ENCODE measurements around the gene TAF1D.
A peak's percentile ranks its signal among the peaks of the same experiment; 100 is the strongest.
"Not testable (repeated sequence)": the region's sequence is repeated elsewhere in the genome, so short reads cannot be mapped to it uniquely, and the experiment has no call there.

TAF1D gene

GRCh38 chr11:93747122-93747521 lies 5.8 kb upstream of the TAF1D start:
- no peak for DNase-seq (ENCODE audit: low read depth)

DNA sequence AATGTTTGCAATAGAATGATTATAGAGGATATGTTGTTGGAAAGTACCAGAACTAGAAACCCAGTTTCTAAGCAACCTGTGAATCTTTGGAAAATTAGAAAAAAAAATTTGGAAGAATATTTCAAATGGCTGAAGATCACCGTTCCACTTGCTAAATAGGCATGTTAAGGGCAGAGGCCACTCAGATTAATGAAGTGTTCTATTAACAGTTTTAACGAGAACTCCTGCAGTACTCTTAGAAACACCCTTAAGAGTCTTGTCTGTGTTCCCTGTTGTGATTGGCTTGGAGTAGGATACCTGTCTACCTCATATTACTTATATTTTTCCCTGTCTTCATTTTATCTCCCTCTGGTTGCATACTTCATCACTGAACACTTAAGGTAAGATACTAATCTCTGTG lies 4.8 kb upstream of the TAF1D start:
- no peak for DNase-seq (ENCODE audit: low read depth)

GRCh38 chr11:93745005-93745755 lies 3.9 kb upstream of the TAF1D start:
- not testable (repeated sequence) for DNase-seq (ENCODE audit: low read depth)

- DNase-seq (ENCODE audit: low read depth), result no peak
Observed at GRCh38 chr11:93744669-93745004, 3.3 kb upstream of the TAF1D start.

DNA sequence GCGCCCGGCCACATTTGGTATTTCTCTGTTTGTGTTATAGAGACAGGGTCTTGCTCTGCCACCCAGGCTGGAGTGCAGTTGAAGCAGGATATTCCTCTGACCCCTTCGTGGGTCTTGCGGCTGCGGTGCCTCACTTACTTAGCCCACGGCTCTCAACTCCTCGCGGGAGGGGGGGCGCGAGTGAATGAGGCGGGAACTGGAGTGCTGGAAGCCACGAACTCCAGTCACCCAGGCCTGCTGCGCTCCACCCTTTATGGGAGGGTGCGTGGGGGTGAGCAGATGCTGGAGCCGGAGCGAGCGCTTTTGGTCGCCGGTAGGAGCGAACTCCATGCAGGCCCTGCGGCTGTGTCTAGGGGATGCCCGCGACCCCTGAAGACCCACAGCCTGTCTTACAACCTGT lies 2.0 kb upstream of the TAF1D start:
- DNase-seq (ENCODE audit: low read depth), result no peak

DNA sequence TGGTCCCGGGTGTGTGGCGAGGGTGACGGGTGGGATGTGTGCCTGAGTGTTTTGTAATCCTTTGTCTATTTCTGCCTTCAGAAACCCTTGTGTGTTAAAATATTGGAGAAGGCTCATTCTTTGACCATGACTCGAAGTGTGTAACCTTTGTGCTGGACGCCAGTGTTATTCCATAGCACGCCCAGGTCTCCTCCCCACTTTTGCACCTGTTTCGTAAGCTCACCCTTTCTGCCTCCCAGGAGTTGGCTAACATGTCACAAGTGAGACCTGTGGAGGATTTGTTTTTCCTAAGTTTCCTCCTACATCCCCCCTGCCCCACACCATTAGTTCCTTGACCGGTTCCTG lies 559 bp upstream of the TAF1D start:
- DNase-seq (ENCODE audit: low read depth), result no peak

GRCh38 chr11:93740730-93741093 lies 583 bp downstream of the TAF1D start:
- DNase-seq (ENCODE audit: low read depth), result peak; percentile 35

DNA sequence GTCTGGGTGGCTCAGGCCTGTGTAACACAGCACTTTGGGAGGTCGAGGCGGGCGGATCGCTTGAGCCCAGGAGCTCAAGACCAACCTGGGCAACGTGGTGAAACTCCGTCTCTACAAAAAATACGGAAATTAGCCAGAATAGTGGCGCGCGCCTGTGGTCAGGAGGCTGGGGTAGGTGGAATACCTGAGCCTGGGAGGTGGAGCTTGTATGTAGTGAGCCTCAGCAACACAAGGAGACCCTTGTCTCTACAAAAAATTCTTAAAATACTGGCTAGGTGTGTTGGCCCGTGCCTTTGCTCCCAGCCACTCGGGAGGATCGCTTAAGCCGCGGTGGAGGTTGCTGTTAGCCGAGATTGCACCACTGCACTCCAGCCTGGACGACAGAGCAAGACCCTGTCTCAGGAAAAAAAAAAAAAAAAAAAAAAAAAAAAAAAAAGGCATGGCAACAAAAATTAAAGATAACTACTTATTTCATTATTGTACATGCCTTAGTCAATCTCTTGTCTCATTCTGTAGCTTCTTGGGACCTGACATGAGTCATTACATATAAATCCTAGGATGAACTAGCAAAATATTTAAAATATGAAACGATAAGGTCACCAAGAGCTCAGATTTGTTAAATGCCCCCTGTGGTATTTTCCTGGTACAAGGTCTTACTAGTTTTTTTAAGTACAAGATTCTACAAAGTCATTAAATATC lies 1.1 kb downstream of the TAF1D start:
- no peak for DNase-seq (ENCODE audit: low read depth)

DNA sequence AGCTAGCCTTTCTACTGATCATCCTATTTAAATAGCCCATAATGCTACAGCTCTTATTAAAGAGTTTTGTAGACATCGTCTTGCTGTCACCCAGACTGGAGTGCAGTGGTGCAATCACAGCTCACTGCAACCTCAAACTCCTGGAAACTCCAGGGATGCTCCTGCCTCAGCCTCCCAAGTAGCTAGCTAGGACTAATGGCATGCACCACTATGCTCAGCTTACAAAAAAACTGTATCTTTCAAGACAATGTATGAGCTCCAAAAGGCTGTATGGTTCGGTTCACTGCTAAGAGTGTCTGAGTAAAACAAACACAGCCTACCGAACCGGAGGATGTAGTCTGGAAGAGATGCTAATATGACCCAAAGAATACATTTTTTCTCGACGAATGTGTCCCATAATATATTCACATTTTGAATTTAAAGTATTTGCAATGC lies 2.6 kb downstream of the TAF1D start:
- no peak for DNase-seq (ENCODE audit: low read depth)

- no peak for DNase-seq (ENCODE audit: low read depth)
Observed at GRCh38 chr11:93737904-93738612, 3.2 kb downstream of the TAF1D start.

GRCh38 chr11:93736129-93736528 lies 5.2 kb downstream of the TAF1D start:
- DNase-seq (ENCODE audit: low read depth), result no peak

- no peak for DNase-seq (ENCODE audit: low read depth)
Observed at GRCh38 chr11:93735627-93736026, 5.7 kb downstream of the TAF1D start.

- no peak for DNase-seq (ENCODE audit: low read depth)
Observed at GRCh38 chr11:93734427-93735222, 6.7 kb downstream of the TAF1D start.

- no peak for DNase-seq (ENCODE audit: low read depth)
Observed at GRCh38 chr11:93733474-93733873, 7.8 kb downstream of the TAF1D start.

DNA sequence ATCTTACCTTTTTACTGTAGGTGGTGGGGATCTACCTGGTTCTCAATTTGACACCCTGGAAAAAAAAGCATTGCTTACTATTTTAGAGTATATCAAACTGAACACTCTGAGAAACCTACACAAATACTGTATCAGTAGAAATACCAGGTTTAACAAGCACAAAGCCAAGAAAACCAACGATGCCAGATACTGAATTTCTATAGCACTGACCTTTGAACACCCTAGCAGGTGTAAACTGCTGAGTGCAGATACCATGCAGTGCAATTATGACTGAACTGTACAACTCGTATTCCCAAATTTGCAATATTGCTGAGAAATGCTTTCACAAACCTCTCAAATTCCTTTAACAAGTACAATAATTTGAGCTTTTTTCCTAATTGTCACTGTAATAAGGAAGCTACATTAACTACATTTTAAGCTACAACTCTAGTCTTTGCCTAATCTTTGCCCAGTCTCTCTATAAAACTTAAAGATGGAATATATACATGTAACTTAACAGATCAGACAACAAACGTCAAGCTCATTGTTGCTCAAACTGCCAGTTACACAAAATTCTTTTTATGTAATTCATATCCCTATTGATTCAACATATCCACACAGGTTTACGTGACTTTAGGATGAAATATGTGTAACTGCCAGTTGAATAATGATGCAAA lies 8.9 kb downstream of the TAF1D start:
- DNase-seq (ENCODE audit: low read depth), result no peak

DNA sequence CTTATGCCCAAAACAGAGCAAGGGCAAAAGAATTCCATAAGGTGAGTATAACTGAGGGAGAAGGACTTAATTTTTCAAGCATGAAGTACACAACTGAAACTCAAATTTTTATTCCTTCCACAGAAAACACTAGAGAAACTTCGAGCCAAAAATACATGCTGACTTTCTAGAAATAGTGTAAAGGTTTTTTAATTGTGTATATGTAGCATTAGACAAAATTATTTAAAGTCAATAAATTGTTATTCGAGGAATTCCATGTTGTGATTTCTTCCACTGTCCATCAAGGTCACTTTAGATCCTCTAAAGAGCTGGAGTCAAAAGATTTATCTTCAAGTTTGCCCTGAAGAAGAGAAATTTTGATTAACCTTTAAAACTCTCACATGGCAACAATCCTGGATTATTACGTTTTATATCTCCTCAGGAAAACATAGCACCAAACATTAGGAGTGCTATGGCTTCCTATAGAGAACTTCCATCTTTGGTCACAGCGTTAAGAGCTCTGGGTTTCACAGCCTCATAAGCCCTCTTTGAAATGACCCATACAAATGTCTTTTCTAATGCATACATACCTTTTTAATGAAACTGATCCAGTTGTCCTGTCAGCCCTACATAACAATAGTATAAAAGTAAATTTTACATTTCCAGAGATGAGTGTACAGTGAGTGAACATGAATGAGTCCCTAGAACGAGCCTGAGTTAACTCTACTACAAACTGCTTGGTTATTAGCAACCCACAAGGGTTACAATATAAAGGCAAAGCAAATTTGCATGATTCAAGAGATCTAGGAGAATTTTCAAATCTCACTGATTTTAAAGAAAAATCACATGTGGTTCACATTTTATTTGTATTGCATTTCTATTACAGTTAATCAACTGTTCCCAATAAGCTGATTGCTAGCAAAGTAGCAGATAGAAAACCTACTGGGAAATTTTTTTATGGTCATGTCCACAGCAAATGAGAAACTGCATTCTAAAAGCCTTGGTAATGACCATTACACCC lies 10.9 kb downstream of the TAF1D start:
- DNase-seq (ENCODE audit: low read depth), result no peak

GRCh38 chr11:93729129-93729616 lies 12.1 kb downstream of the TAF1D start:
- DNase-seq (ENCODE audit: low read depth), result no peak

DNA sequence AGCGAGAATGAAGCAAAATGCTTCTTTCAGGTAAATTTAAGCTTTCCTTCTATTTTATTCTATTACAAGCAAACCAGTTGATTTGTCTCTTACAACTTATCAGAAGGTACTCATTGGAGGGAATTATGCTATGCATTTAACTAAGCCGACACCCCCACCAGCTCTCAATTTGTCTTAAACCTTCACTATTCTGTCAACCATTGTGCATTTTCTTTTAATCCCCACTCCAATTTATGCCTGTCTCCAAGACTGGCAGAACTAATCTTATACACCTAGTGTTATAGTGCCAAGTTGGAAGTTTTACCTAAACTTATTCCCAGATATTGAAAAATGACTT lies 12.5 kb downstream of the TAF1D start:
- DNase-seq (ENCODE audit: low read depth), result no peak

- no peak for DNase-seq (ENCODE audit: low read depth)
Observed at GRCh38 chr11:93727985-93728791, 13.1 kb downstream of the TAF1D start.

DNA sequence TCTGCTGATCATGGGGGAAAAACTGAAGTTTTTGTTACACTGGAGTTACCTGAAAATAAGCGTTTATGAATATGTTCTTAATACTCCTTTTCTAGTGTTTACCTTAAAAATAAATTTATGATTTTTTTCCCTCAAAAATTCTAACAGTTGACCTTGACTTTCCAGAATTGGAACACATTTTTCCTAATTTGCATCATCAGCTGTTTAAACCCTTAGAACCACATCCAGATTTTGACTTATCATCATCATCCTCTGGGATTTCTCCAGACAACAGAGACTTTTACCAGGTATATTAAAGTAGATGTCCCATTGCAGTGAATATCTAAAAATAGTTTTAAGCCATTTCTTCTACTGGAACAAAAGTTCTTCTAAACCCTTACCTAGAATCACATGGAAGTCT lies 17.2 kb downstream of the TAF1D start:
- no peak for DNase-seq (ENCODE audit: low read depth)
